Activated CD4-positive, alpha-beta T cell treated with anti-CD3 and anti-CD28 coated beads, Interleukin-2, amount 10 ng/mL, durations not matched to agents 7 days and 5 days (primary cell): ENCODE data around the gene CRELD1. TPM values are rescaled to one million over a fixed set of nuclear protein-coding genes. Genes with fewer than 3 reads are reported as not detected.

Source experiments
- CTCF ChIA-PET: fragments of 350-600 bp; sonication (Branson Sonifier 250); formaldehyde crosslinking; loops from one replicate; lab custom pipeline; 2021; ENCODE audit warnings: antibody characterized with exemption; lab: Charles Lee
- POLR2A ChIA-PET: fragments of 350-600 bp; sonication (Branson Sonifier 250); formaldehyde crosslinking; loops from one replicate; lab custom pipeline; 2021; ENCODE audit warnings: antibody characterized with exemption; lab: Charles Lee
- DNase-seq: peaks from one replicate; pipeline ENCODE4 v3.0.0-alpha.2; 2020
- H3K27ac Mint-ChIP-seq: one replicate; pipeline ENCODE4 v1.8.0; 2021; ENCODE audit warnings: mild to moderate bottlenecking, moderate library complexity, mixed read lengths
- H3K27me3 Mint-ChIP-seq: one replicate; pipeline ENCODE4 v1.8.0; 2021; ENCODE audit warnings: mixed read lengths
- H3K36me3 Mint-ChIP-seq: one replicate; pipeline ENCODE4 v1.8.0; 2021; ENCODE audit warnings: low read depth, mixed read lengths
- H3K4me1 Mint-ChIP-seq: one replicate; pipeline ENCODE4 v1.8.0; 2021; ENCODE audit warnings: mixed read lengths
- H3K4me3 Mint-ChIP-seq: one replicate; pipeline ENCODE4 v1.8.0; 2021; ENCODE audit warnings: mild to moderate bottlenecking, moderate library complexity, mixed read lengths
- H3K9me3 Mint-ChIP-seq: one replicate; pipeline ENCODE4 v1.8.0; 2021; ENCODE audit warnings: mixed read lengths
- total RNA-seq, 2 experiments: library from RNA; stranded (reverse); gene quantifications; one replicate each; pipeline ENCODE4 v1.2.3, GENCODE V29; 2021

CRELD1 gene
- total RNA-seq, 2 experiments from 2014 or later, result 13.9 to 16.0 TPM

DNA sequence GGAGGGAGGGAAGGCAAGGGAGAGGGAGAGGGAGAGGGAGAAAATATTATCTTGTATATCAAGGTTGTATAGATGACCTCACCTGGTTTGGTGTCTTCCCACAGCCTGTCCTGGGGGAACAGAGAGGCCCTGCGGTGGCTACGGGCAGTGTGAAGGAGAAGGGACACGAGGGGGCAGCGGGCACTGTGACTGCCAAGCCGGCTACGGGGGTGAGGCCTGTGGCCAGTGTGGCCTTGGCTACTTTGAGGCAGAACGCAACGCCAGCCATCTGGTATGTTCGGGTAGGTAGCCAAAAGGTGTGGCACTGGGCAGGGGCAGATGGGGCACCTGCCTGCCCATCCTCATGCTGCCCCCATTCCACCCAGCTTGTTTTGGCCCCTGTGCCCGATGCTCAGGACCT lies 7.1 kb downstream of the CRELD1 start:
- Mint-ChIP-seq H3K27me3 (no peaks in the 10 kb centered on the region), H3K36me3 (peaks cover 14% of the 10 kb centered on the region), H3K9me3 (no peaks in the 10 kb centered on the region), H3K4me1 (peaks cover 8% of the 10 kb centered on the region), H3K4me3 (no peak overlapping the region), H3K27ac (no peak overlapping the region)
- ChIA-PET CTCF (no interaction called here), POLR2A (no interaction called here)
- DNase-seq, result no peak

GRCh38 chr3:9942164-9942563 lies 8.5 kb downstream of the CRELD1 start:
- no peak overlapping the region for H3K4me3 Mint-ChIP-seq
- H3K27me3 Mint-ChIP-seq, result no peaks in the 10 kb centered on the region
- H3K9me3 Mint-ChIP-seq, result no peaks in the 10 kb centered on the region
- POLR2A ChIA-PET, result interaction anchor here (0.7 kb wide), 1 partner anchor 121 kb away, joined by 6 read pairs; no protein-coding TSS in a partner anchor
- H3K27ac Mint-ChIP-seq, result no peak overlapping the region
- CTCF ChIA-PET, result interaction anchor here (0.6 to 2.1 kb wide), 7 partner anchors 9 to 282 kb away, joined by 3 to 8 read pairs (median 3); partner anchors contain the start of genes CRELD1 and JAGN1
- H3K36me3 Mint-ChIP-seq, result peaks cover 14% of the 10 kb centered on the region
- DNase-seq, result no peak
- peaks cover 5% of the 10 kb centered on the region for H3K4me1 Mint-ChIP-seq

GRCh38 chr3:9942934-9943690 lies 9.5 kb downstream of the CRELD1 start:
- no peak for DNase-seq
- H3K4me1 Mint-ChIP-seq, result peaks cover 4% of the 10 kb centered on the region
- no peak overlapping the region for H3K4me3 Mint-ChIP-seq
- ChIA-PET CTCF (interaction anchor here (0.6 to 2.1 kb wide), 4 partner anchors 10 to 315 kb away, joined by 4 to 8 read pairs (median 4); partner anchors contain the start of gene CRELD1), POLR2A (no interaction called here)
- H3K36me3 Mint-ChIP-seq, result peaks cover 10% of the 10 kb centered on the region
- no peak overlapping the region for H3K27ac Mint-ChIP-seq
- no peaks in the 10 kb centered on the region for H3K27me3 Mint-ChIP-seq
- H3K9me3 Mint-ChIP-seq, result no peaks in the 10 kb centered on the region

GRCh38 chr3:9944271-9944670 lies 10.6 kb downstream of the CRELD1 start:
- DNase-seq, result no peak
- peaks cover 4% of the 10 kb centered on the region for H3K4me1 Mint-ChIP-seq
- no peak overlapping the region for H3K27ac Mint-ChIP-seq
- H3K4me3 Mint-ChIP-seq, result no peak overlapping the region
- peaks cover 9% of the 10 kb centered on the region for H3K36me3 Mint-ChIP-seq
- POLR2A ChIA-PET, result no interaction called here
- H3K27me3 Mint-ChIP-seq, result no peaks in the 10 kb centered on the region
- no peaks in the 10 kb centered on the region for H3K9me3 Mint-ChIP-seq
- CTCF ChIA-PET, result interaction anchor here (0.5 to 1.4 kb wide), 5 partner anchors 11 to 314 kb away, joined by 3 to 6 read pairs (median 3); partner anchors contain the start of gene CRELD1

DNA sequence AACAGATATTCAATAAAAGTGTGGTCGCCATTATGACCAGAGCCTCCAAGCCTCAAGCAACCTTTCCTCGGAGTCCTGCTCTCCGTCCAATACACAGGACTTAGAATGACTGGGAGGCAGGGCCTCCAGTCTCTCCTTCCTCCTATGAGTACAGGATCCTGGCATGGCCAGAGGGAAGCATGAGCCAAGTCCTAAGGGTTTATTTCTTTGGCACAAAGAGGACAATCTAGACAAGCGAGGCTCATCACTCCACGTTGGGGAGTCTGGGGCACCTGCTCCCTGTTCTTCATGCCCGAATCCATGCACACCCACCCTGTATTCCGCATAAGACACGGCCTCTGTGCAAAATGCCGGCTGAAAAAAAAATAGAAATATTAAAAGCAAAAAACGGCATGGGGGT lies 11.7 kb downstream of the CRELD1 start:
- CTCF ChIA-PET, result interaction anchor here (1.0 to 2.2 kb wide), 2 partner anchors 11 to 13 kb away, joined by 3 to 7 read pairs; no protein-coding TSS in a partner anchor
- no peak for DNase-seq
- Mint-ChIP-seq H3K4me3 (no peak overlapping the region), H3K27me3 (no peaks in the 10 kb centered on the region), H3K27ac (no peak overlapping the region), H3K9me3 (no peaks in the 10 kb centered on the region), H3K36me3 (peaks cover 9% of the 10 kb centered on the region), H3K4me1 (peaks cover 4% of the 10 kb centered on the region)
- POLR2A ChIA-PET, result no interaction called here

DNA sequence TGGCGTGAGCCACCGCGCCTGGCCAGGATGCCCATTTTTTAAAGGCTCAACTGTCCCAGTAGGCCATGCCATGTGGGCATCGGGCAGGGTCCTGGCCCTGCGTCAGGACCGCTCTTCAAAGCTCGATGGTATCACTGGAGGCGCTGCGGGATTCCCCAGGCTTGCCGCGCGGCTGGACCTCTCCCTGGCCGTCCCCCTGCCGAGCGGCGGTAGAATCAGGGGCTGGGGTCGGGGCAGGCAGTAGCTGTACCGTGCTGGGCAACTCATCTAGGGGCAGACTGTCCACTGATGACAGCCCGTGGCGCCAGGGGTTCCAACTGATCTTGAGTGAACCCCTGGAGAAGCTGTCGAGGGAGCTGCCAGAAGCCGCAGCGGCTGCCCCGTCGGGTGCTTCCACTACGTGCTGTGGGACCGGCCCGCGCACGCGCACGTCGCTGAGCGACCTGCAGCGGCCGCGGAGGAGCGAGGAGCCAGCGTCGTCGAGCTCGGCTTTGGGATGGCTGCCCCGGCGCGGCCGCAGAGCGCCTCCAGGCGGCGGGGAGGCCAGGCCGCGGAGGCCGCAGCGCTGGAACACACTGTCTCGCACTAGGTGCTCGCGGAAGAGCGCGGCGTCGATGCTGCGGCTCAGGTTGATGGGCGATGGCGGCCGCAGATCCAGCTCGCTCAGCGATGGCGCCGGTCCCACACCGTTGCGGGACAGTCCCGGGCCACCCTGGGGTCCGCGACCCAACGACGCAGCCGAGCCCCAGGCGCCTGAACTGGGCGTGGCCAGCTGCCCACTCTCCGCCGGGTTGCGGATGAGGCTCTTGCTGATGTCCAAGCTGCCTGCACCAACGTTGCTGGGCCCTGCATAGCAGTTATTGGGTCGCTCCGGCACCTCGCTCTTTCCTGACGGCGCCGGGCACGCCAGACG lies 12.7 kb downstream of the CRELD1 start:
- H3K9me3 Mint-ChIP-seq, result no peaks in the 10 kb centered on the region
- peak overlapping the region; percentile 31 for H3K27ac Mint-ChIP-seq
- H3K27me3 Mint-ChIP-seq, result no peaks in the 10 kb centered on the region
- peaks cover 11% of the 10 kb centered on the region for H3K4me1 Mint-ChIP-seq
- POLR2A ChIA-PET, result interaction anchor here (0.6 to 1.2 kb wide), 3 partner anchors 13 to 350 kb away, joined by 3 to 7 read pairs (median 4); partner anchors contain the start of gene CRELD1
- CTCF ChIA-PET, result interaction anchor here (1.0 to 2.2 kb wide), 5 partner anchors 12 to 35 kb away, joined by 3 to 7 read pairs (median 3); no protein-coding TSS in a partner anchor
- peak; percentile 79 for DNase-seq
- H3K4me3 Mint-ChIP-seq, result peak overlapping the region; percentile 74
- H3K36me3 Mint-ChIP-seq, result peaks cover 5% of the 10 kb centered on the region

DNA sequence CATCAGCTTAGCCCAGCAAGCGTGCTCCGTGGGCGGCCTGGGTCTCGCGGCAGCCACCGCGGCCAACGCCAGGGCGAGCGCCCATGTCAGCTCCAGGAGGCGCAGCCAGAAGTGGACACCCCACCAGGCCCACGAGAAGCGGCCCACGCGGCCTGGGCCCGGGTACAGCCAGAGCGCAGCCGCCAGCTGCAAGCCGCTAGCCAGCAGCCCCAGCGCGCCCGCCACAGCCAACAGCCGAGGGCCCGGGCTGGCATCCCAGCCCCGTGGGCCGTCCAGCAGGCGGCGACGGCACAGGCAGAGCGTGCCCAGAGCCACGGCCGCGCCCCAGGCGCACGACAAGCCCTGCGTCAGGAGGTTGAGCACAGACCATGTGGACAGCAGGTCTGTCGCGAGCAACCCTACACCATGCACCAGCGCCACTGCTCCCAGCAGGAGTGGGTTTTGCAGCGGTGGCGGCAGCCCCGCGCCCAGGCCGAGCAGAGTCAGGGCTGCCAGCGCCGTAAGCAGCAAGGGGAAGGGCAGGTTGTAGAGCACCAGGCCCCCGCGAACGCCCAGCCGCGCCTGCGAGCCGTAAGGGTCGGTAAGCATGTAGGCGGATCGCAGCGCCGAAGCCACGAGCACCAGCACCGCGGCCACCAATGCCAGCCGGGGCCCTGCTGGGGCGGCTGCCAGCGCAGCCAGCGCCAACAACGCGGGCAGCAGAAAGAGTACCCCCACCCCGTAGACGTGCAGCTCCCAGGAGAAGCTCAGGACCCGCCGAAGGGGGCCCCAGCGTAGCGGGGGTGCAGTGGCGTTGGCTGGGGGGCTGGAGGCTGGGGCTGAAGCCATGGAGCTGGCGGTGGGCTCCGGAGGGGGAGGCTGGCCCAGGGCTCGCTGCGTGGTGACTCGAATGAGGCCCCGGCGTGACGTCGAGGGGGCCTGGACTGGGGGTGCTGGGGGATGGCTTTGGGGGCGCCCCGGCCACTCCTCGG lies 13.7 kb downstream of the CRELD1 start:
- Mint-ChIP-seq H3K9me3 (no peaks in the 10 kb centered on the region), H3K27me3 (no peaks in the 10 kb centered on the region), H3K27ac (no peak overlapping the region), H3K4me3 (no peak overlapping the region), H3K4me1 (peaks cover 18% of the 10 kb centered on the region), H3K36me3 (peaks cover 3% of the 10 kb centered on the region)
- DNase-seq, result no peak
- CTCF ChIA-PET, result interaction anchor here (0.7 to 2.2 kb wide), 6 partner anchors 12 to 83 kb away, joined by 3 to 7 read pairs (median 4); no protein-coding TSS in a partner anchor
- POLR2A ChIA-PET, result interaction anchor here (1.1 to 1.2 kb wide), 2 partner anchors 14 to 30 kb away, joined by 3 to 7 read pairs; partner anchors contain the start of gene CRELD1

DNA sequence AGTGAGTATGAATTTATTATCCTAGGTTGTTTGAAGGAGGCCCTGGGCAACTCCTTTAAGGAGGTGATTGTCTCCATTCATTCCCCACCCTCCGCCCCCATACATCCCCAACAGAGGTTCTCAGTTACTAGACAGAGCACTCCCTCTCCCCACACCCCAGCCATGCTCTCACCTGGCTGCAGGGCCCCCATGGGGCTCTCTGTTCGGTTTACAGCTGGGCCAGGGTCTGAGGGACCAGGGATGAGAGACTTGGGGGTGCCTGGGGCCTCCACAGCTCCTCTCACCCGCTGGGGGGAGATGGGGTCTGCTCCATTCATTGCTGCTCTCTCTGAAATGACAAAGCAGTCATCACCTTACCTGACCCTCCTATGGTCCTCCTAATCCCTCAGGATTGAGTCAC lies 15.0 kb downstream of the CRELD1 start:
- CTCF ChIA-PET, result interaction anchor here (1.2 to 1.4 kb wide), 2 partner anchors 16 to 18 kb away, joined by 3 to 4 read pairs; no protein-coding TSS in a partner anchor

DNA sequence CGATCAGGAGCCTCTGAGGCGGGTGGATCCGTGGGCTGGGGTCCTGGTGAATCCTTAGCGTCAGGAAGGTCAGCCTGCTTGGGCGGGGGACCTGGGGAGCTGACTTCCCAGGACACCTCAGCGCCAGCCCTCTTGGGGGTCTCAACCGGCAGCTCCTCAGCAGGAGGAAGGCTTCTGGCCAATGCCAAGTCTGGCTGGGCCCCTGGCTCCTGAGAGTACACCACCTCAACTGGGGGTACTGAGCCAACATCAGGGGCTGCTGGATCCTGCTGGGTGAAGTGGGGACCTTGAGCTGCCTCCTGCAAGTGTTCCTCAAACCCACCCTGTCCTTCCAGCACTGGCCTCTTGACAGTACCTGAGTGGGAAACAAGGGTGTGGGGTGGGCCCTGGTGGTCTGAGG lies 15.5 kb downstream of the CRELD1 start:
- H3K4me3 Mint-ChIP-seq, result no peak overlapping the region
- no peak overlapping the region for H3K27ac Mint-ChIP-seq
- POLR2A ChIA-PET, result no interaction called here
- no peaks in the 10 kb centered on the region for H3K27me3 Mint-ChIP-seq
- H3K36me3 Mint-ChIP-seq, result no peaks in the 10 kb centered on the region
- H3K4me1 Mint-ChIP-seq, result peaks cover 23% of the 10 kb centered on the region
- DNase-seq, result no peak
- CTCF ChIA-PET, result interaction anchor here (0.7 to 2.7 kb wide), 4 partner anchors 11 to 17 kb away, joined by 3 to 9 read pairs (median 4); partner anchors contain the start of gene CRELD1
- H3K9me3 Mint-ChIP-seq, result no peaks in the 10 kb centered on the region

More for the DNA sequence above, 15.0 kb downstream of the CRELD1 start:
- Mint-ChIP-seq H3K27ac (no peak overlapping the region), H3K36me3 (no peaks in the 10 kb centered on the region), H3K27me3 (no peaks in the 10 kb centered on the region), H3K9me3 (no peaks in the 10 kb centered on the region), H3K4me1 (peaks cover 23% of the 10 kb centered on the region), H3K4me3 (no peak overlapping the region)
- POLR2A ChIA-PET, result no interaction called here
- DNase-seq, result no peak

- Mint-ChIP-seq H3K36me3 (no peaks in the 10 kb centered on the region), H3K4me1 (peaks cover 23% of the 10 kb centered on the region), H3K4me3 (no peak overlapping the region), H3K27me3 (no peaks in the 10 kb centered on the region), H3K27ac (no peak overlapping the region), H3K9me3 (no peaks in the 10 kb centered on the region)
- ChIA-PET POLR2A (no interaction called here), CTCF (interaction anchor here (0.7 to 2.7 kb wide), 4 partner anchors 11 to 17 kb away, joined by 3 to 9 read pairs (median 4); partner anchors contain the start of gene CRELD1)
- DNase-seq, result no peak
These were observed 16.0 kb downstream of the CRELD1 start for GRCh38 chr3:9949626-9950025.

GRCh38 chr3:9951126-9951525 lies 17.5 kb downstream of the CRELD1 start:
- Mint-ChIP-seq H3K27ac (no peak overlapping the region), H3K9me3 (no peaks in the 10 kb centered on the region), H3K36me3 (no peaks in the 10 kb centered on the region), H3K4me3 (peak overlapping the region; percentile 83), H3K4me1 (peaks cover 21% of the 10 kb centered on the region), H3K27me3 (no peaks in the 10 kb centered on the region)
- CTCF ChIA-PET, result interaction anchor here (1.1 to 2.7 kb wide), 4 partner anchors 9 to 20 kb away, joined by 3 to 9 read pairs (median 4); no protein-coding TSS in a partner anchor
- POLR2A ChIA-PET, result interaction anchor here (1.5 kb wide), 1 partner anchor 18 kb away, joined by 4 read pairs; no protein-coding TSS in a partner anchor
- no peak for DNase-seq
